B cell (primary cell): Measurements from ENCODE around the gene CCL28. TPM values are rescaled to one million over a fixed set of nuclear protein-coding genes. Genes with fewer than 3 reads are reported as not detected.

ENCODE experiments used
- ATAC-seq: fragments of 200-7000 bp; cut with Tn5 transposase; one replicate; pipeline ENCODE4 v1.10.0; 2021; ENCODE audit warnings: low read depth, mild to moderate bottlenecking, moderate number of reproducible peaks, moderate library complexity
- CTCF ChIA-PET: fragments of 350-600 bp; sonication (Branson Sonifier 250); formaldehyde crosslinking; loops from one replicate; lab custom pipeline; 2021; ENCODE audit warnings: antibody characterized with exemption, inconsistent platforms; lab: Charles Lee
- POLR2A ChIA-PET: fragments of 350-600 bp; sonication (Branson Sonifier 250); formaldehyde crosslinking; loops from one replicate; lab custom pipeline; 2021; ENCODE audit warnings: antibody characterized with exemption; lab: Charles Lee
- DNase-seq: peaks from one replicate; pipeline ENCODE4 v3.0.0; 2013
- H2AFZ ChIP-seq: 2 replicates; pipeline ENCODE4 v1.6.1; 2012; ENCODE audit warnings: mild to moderate bottlenecking, low read depth, low read length; ENCODE audit not compliant: insufficient read depth, poor library complexity, severe bottlenecking
- H3K27ac ChIP-seq, 2 donors: 1 replicate in 1 of 2; 2 replicates in 1 of 2; pipeline ENCODE4 v1.5.1; 2012 to 2013; ENCODE audit warnings: low read length in 2 of 2, mild to moderate bottlenecking in 2 of 2, moderate library complexity in 1 of 2
- H3K27me3 ChIP-seq, 4 experiments: fragments of 200-600 bp in 1 of 4; sonication (generic) in 1 of 4; replicated peaks in 1 of 4; 1 replicate in 2 of 4; 2 replicates in 2 of 4; pipeline versions ENCODE4 v1.6.1 to v1.7.0; 2013 to 2016; ENCODE audit warnings: low read length in 3 of 4, mild to moderate bottlenecking in 2 of 4, mixed read lengths in 1 of 4, moderate library complexity in 1 of 4; ENCODE audit not compliant: insufficient read depth in 4 of 4, control insufficient read depth in 3 of 4; ENCODE audit errors: control extremely low read depth in 1 of 4
- H3K36me3 ChIP-seq, 2 experiments: replicated peaks in 1 of 2; 1 replicate in 1 of 2; 2 replicates in 1 of 2; pipeline versions ENCODE4 v1.6.1 to v1.7.1; 2013; ENCODE audit warnings: low read length in 1 of 2; ENCODE audit not compliant: insufficient read depth in 2 of 2, control insufficient read depth in 1 of 2; ENCODE audit errors: control extremely low read depth in 1 of 2, extremely low read depth in 1 of 2
- H3K4me1 ChIP-seq, 2 donors: fragments of 200-600 bp in 1 of 2; sonication (generic) in 1 of 2; 1 replicate in 1 of 2; 2 replicates in 1 of 2; pipeline versions ENCODE4 v1.5.1 to v1.6.1; 2013 to 2017; ENCODE audit warnings: low read length in 2 of 2; ENCODE audit not compliant: control insufficient read depth in 2 of 2, insufficient read depth in 2 of 2
- H3K4me2 ChIP-seq: replicated peaks from 2 replicates; pipeline ENCODE3; 2012; ENCODE audit warnings: mild to moderate bottlenecking, low read depth, low read length; ENCODE audit not compliant: poor library complexity, severe bottlenecking
- H3K4me3 ChIP-seq, 5 experiments: fragments of 200-600 bp in 1 of 5; sonication (generic) in 1 of 5; 1 replicate in 3 of 5; 2 replicates in 2 of 5; pipeline versions ENCODE4 v1.5.1 to v1.7.0; 2011 to 2016; ENCODE audit warnings: low read length in 4 of 5, mild to moderate bottlenecking in 4 of 5, low read depth in 2 of 5, control low read depth in 1 of 5, moderate library complexity in 1 of 5; ENCODE audit not compliant: insufficient read depth in 1 of 5; ENCODE audit errors: control extremely low read depth in 1 of 5, extremely low read depth in 1 of 5
- H3K79me2 ChIP-seq: fragments of 200-600 bp; sonication (generic); one replicate; pipeline ENCODE4 v1.6.0; 2016; ENCODE audit warnings: low read length; ENCODE audit not compliant: control insufficient read depth, insufficient read depth
- H3K9ac ChIP-seq: fragments of 200-600 bp; sonication (generic); 2 replicates; pipeline ENCODE4 v1.6.1; 2017; ENCODE audit warnings: mild to moderate bottlenecking, low read length, moderate library complexity
- H3K9me3 ChIP-seq, 3 donors: one replicate each; pipeline versions ENCODE4 v1.6.1 to v1.7.1; 2013; ENCODE audit warnings: low read length in 2 of 3; ENCODE audit not compliant: control insufficient read depth in 2 of 3, insufficient read depth in 1 of 3; ENCODE audit errors: control extremely low read depth in 1 of 3
- H4K20me1 ChIP-seq: 2 replicates; pipeline ENCODE4 v1.6.0; 2012; ENCODE audit warnings: mild to moderate bottlenecking, low read length; ENCODE audit not compliant: insufficient read depth, control insufficient read depth, poor library complexity, severe bottlenecking
- H3K27ac Mint-ChIP-seq: one replicate; pipeline ENCODE4 v1.8.0; 2021; ENCODE audit warnings: mixed read lengths
- H3K27me3 Mint-ChIP-seq: one replicate; pipeline ENCODE4 v1.8.0; 2021; ENCODE audit warnings: mixed read lengths
- H3K4me1 Mint-ChIP-seq: one replicate; pipeline ENCODE4 v1.8.0; 2021; ENCODE audit warnings: mixed read lengths
- H3K4me3 Mint-ChIP-seq: one replicate; pipeline ENCODE4 v1.8.0; 2021; ENCODE audit warnings: mixed read lengths
- H3K9me3 Mint-ChIP-seq: one replicate; pipeline ENCODE4 v1.8.0; 2022; ENCODE audit warnings: mixed read lengths; ENCODE audit not compliant: insufficient read depth
- EZH2 ChIP-seq: IDR thresholded peaks from 2 replicates; pipeline ENCODE4 v1.6.1; 2012; ENCODE audit warnings: borderline replicate concordance, low read depth, mild to moderate bottlenecking, moderate library complexity, low read length; ENCODE audit not compliant: insufficient read depth, poor library complexity, severe bottlenecking
- WGBS: methylation state at CpG from one replicate; pipeline ENCODE4 v1.1.5; 2013; ENCODE audit warnings: missing lambda C conversion rate; ENCODE audit not compliant: insufficient coverage; 5-methylcytosine and 5-hydroxymethylcytosine counted together
- intact Hi-C: fragments of 100-400 bp; cut with micrococcal nuclease; formaldehyde crosslinking; loops from one replicate; pipeline ENCODE4 v1.10.0; 2022
- polyA plus RNA-seq: library from polyadenylated mRNA; depleted of rRNA; stranded (reverse); fragments of >200 nt; gene quantifications from 2 replicates; pipeline ENCODE4 v1.2.3, GENCODE V29; 2012
- total RNA-seq, 2 donors: library from RNA; stranded (reverse); fragments of 120-200 nt in 1 of 2; gene quantifications; 1 replicate in 1 of 2; 2 replicates in 1 of 2; pipeline versions ENCODE4 v1.2.3 to v1.2.4, GENCODE V29; 2013 to 2022
- TF ChIP-seq, protein P1 (sequence below): fragments of 200-600 bp; IDR thresholded peaks from one replicate; pipeline ENCODE4 v1.8.0; 2022; ENCODE audit warnings: antibody characterized with exemption, mild to moderate bottlenecking

Gene CCL28
- total and polyA plus RNA-seq, 2 donors (not counting 1 experiment from before 2014, with no cell fraction given): 18.6 to 18.7 TPM

DNA sequence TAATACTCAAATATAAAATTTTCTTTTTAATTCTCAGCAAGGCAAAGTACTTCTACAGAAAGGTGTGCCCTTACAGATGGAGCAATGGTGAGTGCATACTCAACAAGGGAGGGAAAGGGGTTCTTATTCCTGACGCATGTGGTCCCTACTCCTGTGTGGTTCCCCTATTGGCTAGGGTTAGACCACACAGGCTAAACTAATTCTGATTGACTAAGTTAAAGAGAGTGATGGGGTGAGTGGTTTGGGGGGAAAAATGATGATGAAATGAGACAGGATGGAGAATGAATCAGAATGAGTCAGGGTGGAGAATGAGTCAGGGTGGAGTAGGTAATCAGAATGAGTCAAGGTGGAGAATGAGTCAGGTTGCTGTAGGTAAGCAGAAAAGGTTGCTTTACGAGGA, 76.0 kb downstream of the CCL28 start:
- peaks cover 44% of the 10 kb centered on the region for H3K27me3 Mint-ChIP-seq
- intact Hi-C loops: no loop called here
- H3K4me1 Mint-ChIP-seq: no peaks in the 10 kb centered on the region

GRCh38 chr5:43335681-43336080, 76.5 kb downstream of the CCL28 start:
- H2AFZ ChIP-seq: no peak overlapping the region
- H3K9ac ChIP-seq: no peak overlapping the region
- H3K27me3 ChIP-seq: peaks cover 0 to 7% (median 2%) of the 10 kb centered on the region in 4 experiments
- TF ChIP-seq, protein P1, sequence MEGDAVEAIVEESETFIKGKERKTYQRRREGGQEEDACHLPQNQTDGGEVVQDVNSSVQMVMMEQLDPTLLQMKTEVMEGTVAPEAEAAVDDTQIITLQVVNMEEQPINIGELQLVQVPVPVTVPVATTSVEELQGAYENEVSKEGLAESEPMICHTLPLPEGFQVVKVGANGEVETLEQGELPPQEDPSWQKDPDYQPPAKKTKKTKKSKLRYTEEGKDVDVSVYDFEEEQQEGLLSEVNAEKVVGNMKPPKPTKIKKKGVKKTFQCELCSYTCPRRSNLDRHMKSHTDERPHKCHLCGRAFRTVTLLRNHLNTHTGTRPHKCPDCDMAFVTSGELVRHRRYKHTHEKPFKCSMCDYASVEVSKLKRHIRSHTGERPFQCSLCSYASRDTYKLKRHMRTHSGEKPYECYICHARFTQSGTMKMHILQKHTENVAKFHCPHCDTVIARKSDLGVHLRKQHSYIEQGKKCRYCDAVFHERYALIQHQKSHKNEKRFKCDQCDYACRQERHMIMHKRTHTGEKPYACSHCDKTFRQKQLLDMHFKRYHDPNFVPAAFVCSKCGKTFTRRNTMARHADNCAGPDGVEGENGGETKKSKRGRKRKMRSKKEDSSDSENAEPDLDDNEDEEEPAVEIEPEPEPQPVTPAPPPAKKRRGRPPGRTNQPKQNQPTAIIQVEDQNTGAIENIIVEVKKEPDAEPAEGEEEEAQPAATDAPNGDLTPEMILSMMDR: no peak
- POLR2A ChIA-PET: no interaction called here
- Mint-ChIP-seq H3K4me3 (no peak overlapping the region), H3K27me3 (peaks cover 44% of the 10 kb centered on the region), H3K4me1 (no peaks in the 10 kb centered on the region), H3K9me3 (peaks cover 12% of the 10 kb centered on the region), H3K27ac (no peak overlapping the region)
- no CpG with 5 or more reads among the region's 4 CpGs for WGBS
- DNase-seq: no peak
- no peaks in the 10 kb centered on the region for H4K20me1 ChIP-seq
- H3K27ac ChIP-seq: no peak overlapping the region
- no peaks in the 10 kb centered on the region for H3K79me2 ChIP-seq
- ATAC-seq: no peak
- no peaks in the 10 kb centered on the region for H3K36me3 ChIP-seq
- CTCF ChIA-PET: no interaction called here
- intact Hi-C loops: no loop called here
- H3K9me3 ChIP-seq: peaks cover 2 to 13% (median 13%) of the 10 kb centered on the region in 3 donors
- no peak overlapping the region for H3K4me3 ChIP-seq
- H3K4me2 ChIP-seq: no peak overlapping the region
- no peaks in the 10 kb centered on the region for H3K4me1 ChIP-seq

More for the DNA sequence above, 76.0 kb downstream of the CCL28 start:
- H3K27ac ChIP-seq: no peak overlapping the region
- no peak overlapping the region for H2AFZ ChIP-seq
- Mint-ChIP-seq H3K27ac (no peak overlapping the region), H3K9me3 (peaks cover 12% of the 10 kb centered on the region), H3K4me3 (no peak overlapping the region)
- no peaks in the 10 kb centered on the region for H4K20me1 ChIP-seq
- CTCF ChIA-PET: no interaction called here
- TF ChIP-seq, protein P1: no peak
- TF ChIP-seq EZH2: no peak
- H3K9ac ChIP-seq: no peak overlapping the region
- no peak overlapping the region for H3K4me2 ChIP-seq
- ATAC-seq (no peak), DNase-seq (no peak)
- POLR2A ChIA-PET: no interaction called here
- no peaks in the 10 kb centered on the region for H3K4me1 ChIP-seq
- no peaks in the 10 kb centered on the region for H3K79me2 ChIP-seq
- no peaks in the 10 kb centered on the region for H3K36me3 ChIP-seq
- peaks cover 2 to 18% (median 13%) of the 10 kb centered on the region in 3 donors for H3K9me3 ChIP-seq
- H3K4me3 ChIP-seq: no peak overlapping the region
- H3K27me3 ChIP-seq: peaks cover 0 to 11% (median 2%) of the 10 kb centered on the region in 4 experiments
- WGBS: 78% methylated on average over 1 of the region's 2 CpGs
